HEK293 (cell line): ENCODE measurements around the gene TRNP1.

Experiments
- CTCF ChIP-seq: fragments of 450-650 bp; formaldehyde crosslinking; IDR thresholded peaks from 2 replicates; pipeline ENCODE4 v1.5.1; 2016; ENCODE audit warnings: missing biosample characterization, missing genetic modification characterization
- RBAK ChIP-seq: fragments of 450-650 bp; formaldehyde crosslinking; IDR thresholded peaks from 2 replicates; pipeline ENCODE4 v1.5.1; 2016; ENCODE audit warnings: missing biosample characterization, missing genetic modification characterization
- ZNF202 ChIP-seq: fragments of 450-650 bp; formaldehyde crosslinking; IDR thresholded peaks from 2 replicates; pipeline ENCODE4 v1.5.1; 2016; ENCODE audit warnings: missing biosample characterization, missing genetic modification characterization, borderline replicate concordance
- ZNF274 ChIP-seq, 2 experiments: fragments of 200-500 bp in 1 of 2; fragments of 450-650 bp in 1 of 2; sonication (Bioruptor generic) in 1 of 2; formaldehyde crosslinking in 1 of 2; IDR thresholded peaks; 2 replicates each; pipeline versions ENCODE4 v1.5.1 to v1.6.1; 2014 to 2016; ENCODE audit warnings: borderline replicate concordance in 1 of 2, inconsistent platforms in 1 of 2, low read length in 1 of 2, missing biosample characterization in 1 of 2, missing genetic modification characterization in 1 of 2
- ZSCAN18 ChIP-seq: fragments of 450-650 bp; formaldehyde crosslinking; IDR thresholded peaks from 2 replicates; pipeline ENCODE4 v1.5.1; 2016; ENCODE audit warnings: missing biosample characterization, missing genetic modification characterization

GRCh38 chr1:26994020-26994786, 711 bp downstream of the TRNP1 start:
- TF ChIP-seq CTCF (tag by site-specific recombination) (no peak), RBAK (tag by site-specific recombination) (no peak), ZNF202 (tag by site-specific recombination) (no peak), ZNF274 (IDR thresholded peaks at IDR 0.05; ENCODE audit: low read length) (no peak), ZNF274 (tag by site-specific recombination; IDR thresholded peaks at IDR 0.05; ENCODE audit: borderline replicate concordance) (no peak), ZSCAN18 (tag by site-specific recombination) (no peak)
